SU-DHL-6 (cell line): Measurements from ENCODE around the gene CD99L2.

Source experiments
- H2AFZ ChIP-seq: fragments of 200-600 bp; sonication (generic); 2 replicates; pipeline ENCODE4 v1.6.1; 2014; ENCODE audit warnings: low read depth, mild to moderate bottlenecking, moderate library complexity, mixed read lengths, antibody characterized with exemption, low read length; ENCODE audit not compliant: severe bottlenecking
- H3F3A ChIP-seq: fragments of 200-600 bp; shearing (Covaris generic); 2 replicates; pipeline ENCODE4 v1.6.0; 2016; ENCODE audit warnings: antibody characterized with exemption, mild to moderate bottlenecking; ENCODE audit not compliant: insufficient read depth
- H3K27ac ChIP-seq: fragments of 200-600 bp; sonication (generic); 2 replicates; pipeline ENCODE4 v1.5.1; 2016; ENCODE audit warnings: low read depth, mild to moderate bottlenecking, low read length, moderate library complexity, mixed read lengths
- H3K27me3 ChIP-seq: fragments of 200-600 bp; sonication (generic), shearing (Covaris generic); 2 replicates; pipeline ENCODE4 v1.6.0; 2014; ENCODE audit warnings: mild to moderate bottlenecking, low read length
- H3K36me3 ChIP-seq: fragments of 200-600 bp; sonication (generic); 2 replicates; pipeline ENCODE4 v1.6.1; 2014; ENCODE audit warnings: mild to moderate bottlenecking, low read length, mixed read lengths
- H3K4me2 ChIP-seq: fragments of 300-600, 200-600 bp; shearing (Covaris generic), sonication (generic); 2 replicates; pipeline ENCODE4 v1.6.0; 2014; ENCODE audit warnings: low read length, low read depth, mild to moderate bottlenecking; ENCODE audit not compliant: poor library complexity, severe bottlenecking
- H3K4me3 ChIP-seq: fragments of 200-600 bp; sonication (generic); 2 replicates; pipeline ENCODE4 v1.5.1; 2014; ENCODE audit warnings: antibody characterized with exemption, low read length, mild to moderate bottlenecking, mixed read lengths; ENCODE audit not compliant: insufficient read depth, poor library complexity, severe bottlenecking
- H3K79me2 ChIP-seq: fragments of 200-600 bp; sonication (generic); 2 replicates; pipeline ENCODE4 v1.6.1; 2014; ENCODE audit warnings: mild to moderate bottlenecking, low read length, moderate library complexity; ENCODE audit not compliant: insufficient read depth
- H3K9ac ChIP-seq: fragments of 200-600 bp; sonication (generic); 2 replicates; pipeline ENCODE4 v1.7.0; 2014; ENCODE audit warnings: mild to moderate bottlenecking, low read length
- H3K9me2 ChIP-seq: fragments of 200-600 bp; sonication (generic); replicated peaks from 2 replicates; pipeline ENCODE4 v1.6.1; 2014; ENCODE audit warnings: low read length; ENCODE audit not compliant: insufficient read depth
- H3K9me3 ChIP-seq: fragments of 200-600 bp; sonication (generic); 2 replicates; pipeline ENCODE4 v1.6.1; 2014; ENCODE audit warnings: low read length, mixed read lengths; ENCODE audit not compliant: insufficient read depth
- H4K20me1 ChIP-seq: fragments of 200-600 bp; sonication (generic); 2 replicates; pipeline ENCODE4 v1.6.1; 2014; ENCODE audit warnings: low read depth, mild to moderate bottlenecking, antibody characterized with exemption, low read length, moderate library complexity, mixed read lengths
- CTCF ChIP-seq: fragments of 200-600 bp; sonication (generic); IDR thresholded peaks from one replicate; pipeline ENCODE4 v1.5.1; 2017; ENCODE audit warnings: antibody characterized with exemption, mild to moderate bottlenecking, low read length, moderate library complexity; ENCODE audit not compliant: insufficient read depth, poor library complexity, severe bottlenecking
- EZH2phosphoT487 ChIP-seq: fragments of 200-600 bp; sonication (generic), shearing (Covaris generic); conservative IDR thresholded peaks from 2 replicates; pipeline ENCODE4 v1.6.1; 2018; ENCODE audit warnings: mild to moderate bottlenecking, antibody characterized with exemption, low read length, moderate library complexity, mixed read lengths

Gene CD99L2

GRCh38 chrX:150940844-150941495, 42.5 kb upstream of the CD99L2 start:
- H3K27me3 ChIP-seq = no peaks in the 10 kb centered on the region
- no peak for TF ChIP-seq EZH2phosphoT487
- no peak for TF ChIP-seq CTCF
- no peak overlapping the region for H3K4me2 ChIP-seq
- H2AFZ ChIP-seq = no peak overlapping the region
- H3K79me2 ChIP-seq = no peaks in the 10 kb centered on the region
- H3K9me3 ChIP-seq = no peaks in the 10 kb centered on the region
- H3F3A ChIP-seq = no peaks in the 10 kb centered on the region
- no peaks in the 10 kb centered on the region for H4K20me1 ChIP-seq
- no peaks in the 10 kb centered on the region for H3K36me3 ChIP-seq
- no peak overlapping the region for H3K4me3 ChIP-seq
- H3K27ac ChIP-seq = no peak overlapping the region
- H3K9me2 ChIP-seq = no peaks in the 10 kb centered on the region
- H3K9ac ChIP-seq = no peak overlapping the region

GRCh38 chrX:150936556-150936955, 38.1 kb upstream of the CD99L2 start:
- Histone ChIP-seq H4K20me1 (no peaks in the 10 kb centered on the region), H3K4me3 (no peak overlapping the region), H3K27ac (no peak overlapping the region), H3K79me2 (no peaks in the 10 kb centered on the region), H3K4me2 (no peak overlapping the region), H3K9ac (no peak overlapping the region), H2AFZ (no peak overlapping the region), H3K36me3 (no peaks in the 10 kb centered on the region), H3F3A (no peaks in the 10 kb centered on the region), H3K9me3 (no peaks in the 10 kb centered on the region), H3K9me2 (no peaks in the 10 kb centered on the region), H3K27me3 (no peaks in the 10 kb centered on the region)
- no peak for TF ChIP-seq EZH2phosphoT487
- no peak for TF ChIP-seq CTCF

- Histone ChIP-seq H3K36me3 (no peaks in the 10 kb centered on the region), H3K9me3 (no peaks in the 10 kb centered on the region), H3K4me3 (no peak overlapping the region), H2AFZ (no peak overlapping the region), H3K9ac (no peak overlapping the region), H3K27me3 (no peaks in the 10 kb centered on the region), H3K9me2 (no peaks in the 10 kb centered on the region), H3F3A (no peaks in the 10 kb centered on the region), H3K79me2 (no peaks in the 10 kb centered on the region), H4K20me1 (no peaks in the 10 kb centered on the region), H3K27ac (no peak overlapping the region), H3K4me2 (no peak overlapping the region)
- TF ChIP-seq CTCF (no peak), EZH2phosphoT487 (no peak)
Observed at GRCh38 chrX:150935467-150935866, 37.0 kb upstream of the CD99L2 start.
